Prostate gland (tissue), 2 donors: ENCODE results near the gene SLC13A3.

Experiments used
- CTCF ChIP-seq, 4 experiments: fragments of 200-600 bp in 2 of 4; fragments of 450-650 bp in 2 of 4; sonication (generic) in 2 of 4; IDR thresholded peaks; 1 replicate in 3 of 4; 2 replicates in 1 of 4; pipeline ENCODE4 v1.5.1; 2016 to 2019; ENCODE audit warnings: antibody characterized with exemption in 4 of 4, mild to moderate bottlenecking in 2 of 4, moderate library complexity in 2 of 4
- POLR2A ChIP-seq: fragments of 450-650 bp; IDR thresholded peaks from one replicate; pipeline ENCODE4 v1.6.1; 2016; ENCODE audit warnings: antibody characterized with exemption, mild to moderate bottlenecking
- POLR2AphosphoS5 ChIP-seq: sonication (generic); formaldehyde crosslinking; IDR thresholded peaks from one replicate; pipeline ENCODE4 v1.6.1; 2017; ENCODE audit warnings: antibody characterized with exemption

- TF ChIP-seq POLR2A, result no peak
- no peak for TF ChIP-seq CTCF (IDR thresholded peaks at IDR 0.05)
- no peak for TF ChIP-seq POLR2AphosphoS5
Observed at GRCh38 chr20:46547995-46548394, 103.3 kb downstream of the SLC13A3 start.
